ENCODE results near the gene KCTD11. TPM values are rescaled to one million over a fixed set of nuclear protein-coding genes. Genes with fewer than 3 reads are reported as not detected.

The KCTD11 gene
- polyA plus RNA-seq, 1 donor (not counting 4 experiments of a cell fraction or from before 2014, with no cell fraction given): 18.5 TPM

DNA sequence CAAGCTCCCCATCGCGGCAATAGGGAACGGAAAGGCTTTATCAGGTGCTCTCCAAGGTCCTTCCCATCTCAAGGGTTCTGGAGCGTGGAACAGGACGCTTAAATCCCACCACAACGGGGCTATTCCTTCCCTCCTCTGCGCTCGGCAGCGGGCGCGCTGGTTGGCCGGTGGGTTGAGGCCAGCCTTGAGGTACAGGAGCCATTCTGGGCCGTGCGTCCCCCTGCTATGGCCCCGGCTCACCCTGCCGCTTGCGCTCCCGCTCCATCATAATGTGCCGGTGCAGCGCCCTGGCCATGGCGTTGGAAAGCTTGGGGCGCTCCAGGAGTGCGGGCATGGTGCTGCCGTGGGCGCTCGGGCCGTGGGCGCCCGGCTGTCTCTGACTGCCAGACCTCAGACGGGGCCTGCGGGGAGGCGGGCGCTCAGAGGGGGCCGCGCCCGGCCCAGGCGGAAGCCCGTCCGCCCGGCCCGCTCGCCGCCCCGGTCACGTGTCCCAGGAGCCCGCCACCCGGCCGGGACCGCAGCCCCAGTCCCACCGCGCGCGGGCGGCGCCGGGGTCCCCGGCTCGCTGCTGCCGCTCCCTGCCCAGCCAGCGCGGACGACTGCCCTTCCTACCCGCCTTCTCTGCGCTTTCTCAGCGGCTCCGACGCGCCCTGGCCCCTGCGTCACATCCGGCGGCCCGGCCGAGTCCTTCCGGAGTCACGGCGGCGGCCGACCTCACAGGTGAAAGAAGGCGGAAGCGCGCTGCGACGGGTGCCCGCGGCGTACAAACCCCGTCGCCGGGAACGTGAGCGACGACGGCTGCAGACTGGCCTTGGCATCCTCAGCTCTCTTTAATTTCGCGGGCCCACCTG, 37.0 kb upstream of the KCTD11 start, which contains the start of gene GPS2:
Gene GPS2 (minus strand): TSS at position 642 of the 851 bp plus-strand sequence. CDS start 308 bp downstream, at position 334.
- no peak for DNase-seq (ENCODE audit: low read depth, low spot score)
- Histone ChIP-seq H3K9me3 (ENCODE audit: control insufficient read depth, low read depth, low read length) (no peaks in the 10 kb centered on the region), H3K27ac (ENCODE audit: control insufficient read depth, insufficient read depth, low read length) (peak within 1 kb of the TSS; percentile 53), H2AFZ (ENCODE audit: control insufficient read depth, low read length) (peak within 1 kb of the TSS; percentile 12), H3K36me3 (ENCODE audit: control insufficient read depth in 2 of 2, extremely low read depth in 1 of 2, insufficient read depth in 2 of 2, low read length in 2 of 2) (peaks cover 37 to 64% of the 10 kb centered on the region in 2 experiments), H3K27me3 (ENCODE audit: control insufficient read depth, extremely low read depth, insufficient read depth, low read length) (no peaks in the 10 kb centered on the region), H3K4me2 (ENCODE audit: control insufficient read depth, extremely low read depth, insufficient read depth, low read depth, low read length) (peak within 1 kb of the TSS; percentile 88), H3K9me1 (ENCODE audit: control insufficient read depth, extremely low read depth, insufficient read depth, low read length) (peaks cover 8% of the 10 kb centered on the region), H3K9ac (ENCODE audit: control insufficient read depth, extremely low read depth, insufficient read depth, low read length) (peak within 1 kb of the TSS; percentile 77), H3K79me2 (ENCODE audit: control insufficient read depth, insufficient read depth, low read length) (peaks cover 37% of the 10 kb centered on the region), H3K4me3 (ENCODE audit: control insufficient read depth in 2 of 3, extremely low read depth in 1 of 3, insufficient read depth in 2 of 3, low read depth in 1 of 3, low read length in 3 of 3) (peak within 1 kb of the TSS; percentile 73 to 92 (median 79)), H4K20me1 (ENCODE audit: control insufficient read depth, extremely low read depth, insufficient read depth, low read length) (peaks cover 34% of the 10 kb centered on the region), H3K4me1 (ENCODE audit: control insufficient read depth, extremely low read depth, insufficient read depth, low read length) (peaks cover 36% of the 10 kb centered on the region)
- no peak for TF ChIP-seq EZH2 (IDR thresholded peaks at IDR 0.05; ENCODE audit: low read length)
- TF ChIP-seq, protein P1, sequence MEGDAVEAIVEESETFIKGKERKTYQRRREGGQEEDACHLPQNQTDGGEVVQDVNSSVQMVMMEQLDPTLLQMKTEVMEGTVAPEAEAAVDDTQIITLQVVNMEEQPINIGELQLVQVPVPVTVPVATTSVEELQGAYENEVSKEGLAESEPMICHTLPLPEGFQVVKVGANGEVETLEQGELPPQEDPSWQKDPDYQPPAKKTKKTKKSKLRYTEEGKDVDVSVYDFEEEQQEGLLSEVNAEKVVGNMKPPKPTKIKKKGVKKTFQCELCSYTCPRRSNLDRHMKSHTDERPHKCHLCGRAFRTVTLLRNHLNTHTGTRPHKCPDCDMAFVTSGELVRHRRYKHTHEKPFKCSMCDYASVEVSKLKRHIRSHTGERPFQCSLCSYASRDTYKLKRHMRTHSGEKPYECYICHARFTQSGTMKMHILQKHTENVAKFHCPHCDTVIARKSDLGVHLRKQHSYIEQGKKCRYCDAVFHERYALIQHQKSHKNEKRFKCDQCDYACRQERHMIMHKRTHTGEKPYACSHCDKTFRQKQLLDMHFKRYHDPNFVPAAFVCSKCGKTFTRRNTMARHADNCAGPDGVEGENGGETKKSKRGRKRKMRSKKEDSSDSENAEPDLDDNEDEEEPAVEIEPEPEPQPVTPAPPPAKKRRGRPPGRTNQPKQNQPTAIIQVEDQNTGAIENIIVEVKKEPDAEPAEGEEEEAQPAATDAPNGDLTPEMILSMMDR (optimal IDR thresholded peaks at IDR 0.05 in 1 of 3, IDR thresholded peaks at IDR 0.05 in 1 of 3, conservative IDR thresholded peaks at IDR 0.05 in 1 of 3; ENCODE audit: extremely low read depth in 1 of 3, insufficient read depth in 2 of 3, low read length in 3 of 3): no peak
- peak; percentile 9 for FAIRE-seq
- dilution Hi-C loops (cut with MboI; ENCODE audit: extremely low pct_ligation_motif_present, low sequenced_read_pairs): no loop called here

DNA sequence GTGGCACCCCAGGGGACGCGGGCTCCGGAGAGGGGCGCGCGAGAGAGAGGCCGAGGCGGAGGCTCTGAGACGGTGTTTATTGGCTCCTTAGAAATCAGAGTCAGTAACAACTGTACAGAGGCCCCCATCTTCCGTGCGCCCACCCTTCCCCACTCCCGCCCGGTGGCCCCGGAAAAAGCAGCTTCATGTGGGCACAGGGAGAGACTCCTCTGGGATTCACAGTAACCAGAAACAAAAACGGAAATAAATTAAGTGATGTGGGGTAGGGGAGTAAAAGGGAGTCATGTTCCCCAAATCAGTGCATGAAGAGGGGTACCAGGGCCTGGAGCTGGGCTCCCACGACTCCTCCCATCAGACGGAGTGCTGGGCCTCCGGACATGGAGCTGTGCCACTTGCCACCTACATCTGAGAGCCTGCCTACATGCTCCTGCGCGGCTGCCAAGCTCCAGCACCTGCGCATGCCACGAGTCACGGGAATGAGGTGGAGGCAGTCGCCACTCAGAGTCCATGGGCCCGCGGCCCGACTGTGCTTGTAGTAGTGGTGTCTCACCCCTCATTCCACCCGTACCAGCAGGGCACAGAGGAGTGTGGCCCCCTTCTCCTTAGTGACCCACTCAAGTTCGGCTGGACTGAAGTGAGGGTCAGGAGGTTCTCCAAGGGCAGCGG, 36.3 kb upstream of the KCTD11 start:
- peaks cover 29% of the 10 kb centered on the region for H3K4me1 ChIP-seq (ENCODE audit: control insufficient read depth, extremely low read depth, insufficient read depth, low read length)
- DNase-seq (ENCODE audit: low read depth, low spot score): no peak

More for the DNA sequence above, 36.3 kb upstream of the KCTD11 start:
- TF ChIP-seq, protein P1 (optimal IDR thresholded peaks at IDR 0.05 in 1 of 3, IDR thresholded peaks at IDR 0.05 in 1 of 3, conservative IDR thresholded peaks at IDR 0.05 in 1 of 3; ENCODE audit: extremely low read depth in 1 of 3, insufficient read depth in 2 of 3, low read length in 3 of 3): no peak
- no peak for TF ChIP-seq EZH2 (IDR thresholded peaks at IDR 0.05; ENCODE audit: low read length)
- peak overlapping the region; percentile 53 for H3K27ac ChIP-seq (ENCODE audit: control insufficient read depth, insufficient read depth, low read length)
- H3K9me3 ChIP-seq (ENCODE audit: control insufficient read depth, low read depth, low read length): no peaks in the 10 kb centered on the region
- peak overlapping the region; percentile 88 for H3K4me2 ChIP-seq (ENCODE audit: control insufficient read depth, extremely low read depth, insufficient read depth, low read depth, low read length)
- FAIRE-seq: no peak
- H2AFZ ChIP-seq (ENCODE audit: control insufficient read depth, low read length): peak overlapping the region; percentile 12
- H3K27me3 ChIP-seq (ENCODE audit: control insufficient read depth, extremely low read depth, insufficient read depth, low read length): no peaks in the 10 kb centered on the region
- peaks cover 27% of the 10 kb centered on the region for H4K20me1 ChIP-seq (ENCODE audit: control insufficient read depth, extremely low read depth, insufficient read depth, low read length)
- H3K9ac ChIP-seq (ENCODE audit: control insufficient read depth, extremely low read depth, insufficient read depth, low read length): peak overlapping the region; percentile 77
- H3K36me3 ChIP-seq (ENCODE audit: control insufficient read depth in 2 of 2, extremely low read depth in 1 of 2, insufficient read depth in 2 of 2, low read length in 2 of 2): peaks cover 34 to 63% of the 10 kb centered on the region in 2 experiments
- peak overlapping the region; percentile 73 to 92 (median 79) for H3K4me3 ChIP-seq (ENCODE audit: control insufficient read depth in 2 of 3, extremely low read depth in 1 of 3, insufficient read depth in 2 of 3, low read depth in 1 of 3, low read length in 3 of 3)
- H3K9me1 ChIP-seq (ENCODE audit: control insufficient read depth, extremely low read depth, insufficient read depth, low read length): peaks cover 8% of the 10 kb centered on the region
- dilution Hi-C loops (cut with MboI; ENCODE audit: extremely low pct_ligation_motif_present, low sequenced_read_pairs): no loop called here
- peaks cover 30% of the 10 kb centered on the region for H3K79me2 ChIP-seq (ENCODE audit: control insufficient read depth, insufficient read depth, low read length)

Measured in keratinocyte (primary cell).